A549 (cell line): ENCODE measurements around the gene RUNX1.

ENCODE experiments used
- CTCF ChIP-seq: fragments of >200 bp; sonication (Bioruptor Twin); formaldehyde crosslinking; IDR thresholded peaks from 3 replicates; pipeline ENCODE4 v1.5.1; 2016
- E2F6 ChIP-seq: IDR thresholded peaks from 2 replicates; pipeline ENCODE4 v1.6.1; 2012; ENCODE audit warnings: low read depth, borderline replicate concordance
- EHMT2 ChIP-seq: fragments of 200-600 bp; sonication (generic); IDR thresholded peaks from 2 replicates; pipeline ENCODE4 v1.6.1; 2016; ENCODE audit warnings: antibody characterized with exemption, low read depth, mild to moderate bottlenecking, moderate library complexity
- MAX ChIP-seq: IDR thresholded peaks from 2 replicates; pipeline ENCODE4 v1.6.1; 2012
- PBX3 ChIP-seq: IDR thresholded peaks from 2 replicates; pipeline ENCODE4 v1.6.1; 2012
- POLR2A ChIP-seq: IDR thresholded peaks from 2 replicates; pipeline ENCODE4 v1.6.1; 2012; ENCODE audit warnings: mild to moderate bottlenecking, low read length
- POLR2AphosphoS2 ChIP-seq: conservative IDR thresholded peaks from 2 replicates; pipeline ENCODE4 v1.6.1; 2012; ENCODE audit warnings: low read length, improper control_type of control experiment, inconsistent platforms
- RAD21 ChIP-seq, 2 experiments: fragments of >200 bp in 1 of 2; sonication (Bioruptor Twin) in 1 of 2; formaldehyde crosslinking in 1 of 2; IDR thresholded peaks in 1 of 2; conservative IDR thresholded peaks in 1 of 2; 2 replicates in 1 of 2; 3 replicates in 1 of 2; pipeline ENCODE4 v1.6.1; 2012 to 2018; ENCODE audit warnings: inconsistent platforms in 1 of 2

GRCh38 chr21:34818662-34819158 lies 230.4 kb downstream of the RUNX1 start:
- TF ChIP-seq CTCF (no peak), E2F6 (no peak), PBX3 (no peak), EHMT2 (no peak), MAX (no peak), POLR2A (no peak), RAD21 (conservative IDR thresholded peaks at IDR 0.05 in 1 of 2, IDR thresholded peaks at IDR 0.05 in 1 of 2) (no peak), POLR2AphosphoS2 (no peak)
